Left lobe of liver (tissue), 2 donors: ENCODE measurements around the gene YARS1. TPM values are rescaled to one million over a fixed set of nuclear protein-coding genes. Genes with fewer than 3 reads are reported as not detected.

Experiments used
- ATAC-seq: fragments of 200-7000 bp; cut with Tn5 transposase; one replicate; pipeline ENCODE4 v1.9.1; 2020; ENCODE audit warnings: mild to moderate bottlenecking, moderate library complexity
- DNase-seq: peaks from one replicate; pipeline ENCODE4 v3.0.0-alpha.2; 2020; ENCODE audit warnings: low spot score
- total RNA-seq: library from RNA; stranded (reverse); gene quantifications from one replicate; pipeline ENCODE4 v1.2.1, GENCODE V29; 2021
- donor health status: DM: no; HTN: no; CAD: no; lungs with moderate emphysema.
- donor health status: DM: no; HTN: yes; CAD: no.

YARS1 gene
- total RNA-seq, 1 donor from 2014 or later: 38.4 TPM

- ATAC-seq: no peak
- DNase-seq: no peak
These were observed 68.2 kb downstream of the YARS1 start for GRCh38 chr1:32748926-32749325.

DNA sequence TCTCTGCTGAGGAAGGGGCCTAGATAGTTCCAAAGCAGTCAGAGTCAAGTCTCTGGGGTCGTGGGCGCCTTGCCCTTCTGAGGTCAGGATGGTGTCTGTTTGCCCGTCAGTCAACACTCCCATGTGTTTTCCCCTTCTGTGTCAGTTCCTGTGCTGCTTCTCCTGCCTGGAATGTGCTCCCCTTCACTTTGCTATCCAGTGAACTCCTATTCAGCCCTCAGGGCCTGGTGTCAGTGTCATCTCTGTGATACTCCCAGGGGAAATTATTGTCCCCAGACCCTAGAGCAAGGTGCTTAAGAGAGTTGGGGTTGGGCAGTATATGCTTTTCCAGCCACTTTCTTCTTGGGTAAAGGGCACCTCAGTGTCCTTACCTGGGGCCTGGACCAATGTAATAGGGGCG, 68.8 kb downstream of the YARS1 start:
- no peak for DNase-seq

DNA sequence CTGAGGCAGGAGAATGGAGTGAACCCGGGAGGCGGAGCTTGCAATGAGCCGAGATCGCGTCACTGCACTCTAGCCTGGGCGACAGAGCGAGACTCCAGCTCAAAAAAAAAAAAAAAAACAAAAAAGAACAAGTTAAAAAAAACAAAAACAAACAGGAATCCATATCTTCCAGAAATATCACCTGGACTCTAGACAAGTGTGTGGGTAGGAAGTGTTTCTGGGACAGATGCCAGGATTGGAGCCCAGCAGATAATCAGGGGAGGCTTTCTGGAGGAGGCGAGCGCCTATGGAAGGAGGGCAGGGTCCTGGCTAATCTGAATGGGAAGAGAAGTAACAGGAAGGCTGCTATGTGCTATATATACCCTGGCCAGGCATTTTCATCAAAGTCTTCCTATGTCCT, 71.0 kb downstream of the YARS1 start:
- no peak for DNase-seq
- ATAC-seq: no peak

More for the DNA sequence above, 68.8 kb downstream of the YARS1 start:
- no peak for ATAC-seq

- DNase-seq (no peak), ATAC-seq (no peak)
These were observed 73.1 kb downstream of the YARS1 start for GRCh38 chr1:32744071-32744425.

DNA sequence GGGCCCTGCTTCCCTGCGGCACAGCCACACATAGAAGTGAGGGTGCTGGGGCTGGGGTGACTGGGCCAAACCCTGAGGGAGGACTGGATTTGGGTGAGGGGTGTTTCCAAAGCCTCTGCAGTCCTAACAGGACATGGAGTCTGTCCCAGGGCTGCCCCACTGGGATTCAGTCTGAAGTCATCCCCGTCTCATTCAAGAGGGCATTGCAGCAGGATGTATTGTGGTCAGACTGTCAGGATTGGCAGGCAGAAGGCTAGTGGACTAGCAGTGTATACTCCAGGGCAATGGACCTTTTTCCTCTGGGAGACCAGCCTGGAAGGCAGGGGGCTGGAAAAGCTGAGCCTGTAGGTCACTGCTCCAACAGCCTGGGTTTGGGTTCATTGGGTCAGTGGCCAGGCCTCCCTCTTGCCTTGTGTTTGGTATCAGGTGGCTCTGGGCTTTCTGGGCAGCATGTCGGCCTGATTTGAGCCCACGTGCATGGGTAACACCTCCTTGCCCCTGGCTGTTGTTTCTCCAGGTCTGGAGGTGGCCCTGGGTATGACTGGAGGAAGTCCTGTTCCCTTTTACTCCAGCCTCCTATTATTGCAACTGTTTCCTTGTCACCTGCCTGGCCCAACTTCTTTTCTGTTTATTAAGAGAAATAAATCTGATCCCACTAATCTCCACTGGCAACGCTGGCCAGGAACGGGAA, 73.6 kb downstream of the YARS1 start:
- DNase-seq: peak; percentile 48

DNA sequence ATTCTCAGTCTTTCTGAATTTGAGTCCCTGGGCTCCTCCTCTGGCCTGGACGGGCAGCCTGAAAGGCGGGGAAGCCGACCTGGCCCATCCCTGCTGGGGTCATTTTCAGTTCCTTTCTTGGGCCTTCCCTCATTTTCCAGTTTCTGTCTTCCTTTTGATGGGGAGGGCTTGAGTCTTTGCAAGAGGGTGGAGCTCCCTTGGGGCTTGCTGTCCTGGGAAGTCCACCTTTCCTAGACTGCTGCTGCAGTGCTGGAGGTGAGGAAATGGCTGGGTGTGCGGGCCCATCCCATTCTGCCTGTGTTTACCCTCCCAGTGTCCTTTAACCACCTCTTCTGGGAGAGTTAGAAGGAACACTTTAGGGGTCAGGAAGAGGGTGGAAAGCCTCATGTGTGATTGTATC, 74.2 kb downstream of the YARS1 start:
- ATAC-seq (peak; percentile 61), DNase-seq (no peak)

More for the DNA sequence above, 73.6 kb downstream of the YARS1 start:
- peak; percentile 24 for ATAC-seq

DNA sequence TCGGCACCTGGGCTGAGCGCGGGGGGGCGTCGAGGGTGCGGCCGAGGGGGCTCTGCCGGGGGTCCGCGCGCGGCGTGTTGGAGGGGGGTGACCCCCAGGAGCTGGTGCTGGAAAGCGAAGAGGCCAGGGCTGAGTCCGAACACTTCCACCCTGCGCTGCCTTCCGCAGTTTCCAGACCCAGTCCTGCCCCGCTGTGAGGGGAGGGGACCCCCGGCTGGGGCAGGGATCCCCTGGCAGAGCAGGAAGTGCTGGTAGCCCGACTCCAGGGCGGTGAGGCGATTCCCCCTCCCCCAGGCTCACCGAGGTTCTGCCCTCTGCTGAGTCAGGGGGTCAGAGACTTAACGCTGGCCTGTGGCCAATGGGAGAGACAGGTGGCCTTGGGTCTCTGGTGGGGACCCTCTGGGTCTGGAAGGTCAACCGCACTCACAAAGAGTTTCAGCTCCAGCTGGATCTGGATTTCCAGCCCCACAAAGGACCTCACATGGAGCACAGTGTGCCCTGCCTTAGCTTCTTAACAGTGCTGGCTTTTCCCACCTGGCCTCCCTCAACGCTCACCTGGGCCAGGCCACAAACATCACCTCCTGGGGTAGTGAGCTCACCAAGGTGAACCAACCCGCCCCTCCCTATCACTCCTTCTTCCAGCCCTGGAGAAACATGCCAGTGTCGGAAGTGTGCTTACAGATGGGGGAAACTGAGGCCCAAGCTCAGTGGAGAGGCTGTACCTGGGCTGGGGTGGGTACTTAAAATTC, 74.8 kb downstream of the YARS1 start:
- peak; percentile 39 for ATAC-seq
- DNase-seq: peak; percentile 52

- peak; percentile 76 for ATAC-seq
- DNase-seq: peak; percentile 57
These were observed 75.6 kb downstream of the YARS1 start for GRCh38 chr1:32741413-32742198.

- ATAC-seq: no peak
- no peak for DNase-seq
These were observed 76.1 kb downstream of the YARS1 start for GRCh38 chr1:32741059-32741412.

GRCh38 chr1:32736812-32737791, 80.1 kb downstream of the YARS1 start:
- peak; percentile 84 for ATAC-seq

GRCh38 chr1:32733582-32734321, 83.4 kb downstream of the YARS1 start:
- peak; percentile 78 for DNase-seq
- peak; percentile 70 for ATAC-seq

More at GRCh38 chr1:32736812-32737791, 80.1 kb downstream of the YARS1 start:
- peak; percentile 82 for DNase-seq

GRCh38 chr1:32729254-32730046, 87.7 kb downstream of the YARS1 start:
- DNase-seq: no peak

GRCh38 chr1:32728413-32729077, 88.6 kb downstream of the YARS1 start:
- ATAC-seq (no peak), DNase-seq (no peak)

More at GRCh38 chr1:32729254-32730046, 87.7 kb downstream of the YARS1 start:
- no peak for ATAC-seq

- ATAC-seq: no peak
- no peak for DNase-seq
These were observed 89.3 kb downstream of the YARS1 start for GRCh38 chr1:32727876-32728275.

- DNase-seq (no peak), ATAC-seq (no peak)
These were observed 91.6 kb downstream of the YARS1 start for GRCh38 chr1:32725615-32725982.
